GM19455 (cell line): Measurements from ENCODE around the gene UQCR11.

Source experiments
- ATAC-seq: cut with Tn5 transposase; IDR thresholded peaks from one replicate; pipeline ENCODE4 v1.9.1; 2021; ENCODE audit not compliant: unreplicated experiment

The UQCR11 gene

DNA sequence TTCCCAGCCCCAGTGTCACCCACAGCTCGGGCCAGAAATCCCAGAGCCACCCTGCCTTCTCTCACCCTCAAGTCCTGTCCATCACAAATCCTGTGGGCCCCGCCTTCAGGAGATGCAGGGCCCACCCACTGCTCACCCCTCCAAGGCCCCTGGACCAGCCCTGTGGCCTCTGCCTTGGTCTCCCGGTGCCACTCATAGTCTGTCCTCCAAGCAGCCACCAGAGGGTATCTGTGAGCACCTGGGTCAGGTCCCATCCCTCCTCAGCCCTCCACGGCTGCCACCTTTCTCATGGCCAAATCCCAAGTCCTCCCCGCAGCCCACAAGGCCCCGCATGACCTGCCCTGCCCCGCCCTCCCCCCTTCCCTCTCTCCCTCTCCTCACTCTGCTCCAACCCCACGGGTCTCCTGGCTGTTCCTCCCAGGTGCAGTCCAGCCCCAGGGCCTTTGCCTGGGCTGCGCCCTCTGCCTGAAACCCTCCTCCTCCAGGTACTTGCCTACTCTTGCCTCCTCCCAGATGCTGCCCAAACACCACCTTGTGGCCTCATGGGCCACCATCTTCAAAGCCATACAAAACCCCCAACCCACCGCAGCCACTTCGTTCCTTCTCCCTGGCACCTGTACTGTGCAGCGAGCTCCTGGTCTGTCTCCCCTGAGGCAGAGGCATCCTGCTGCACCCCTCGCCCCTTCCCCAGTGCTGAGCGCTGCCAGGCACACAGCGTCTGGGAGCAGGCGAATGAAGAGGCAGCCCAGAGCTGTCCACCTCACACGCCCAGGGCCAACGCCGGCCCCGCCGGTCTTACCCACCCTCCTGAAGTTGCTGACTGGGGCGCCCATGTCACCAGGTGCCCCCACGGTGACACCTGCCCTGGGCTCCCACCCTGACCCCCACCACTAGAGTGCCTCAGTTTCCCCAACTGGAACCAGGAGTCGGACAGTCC, 13.2 kb upstream of the UQCR11 start:
- no peak for ATAC-seq

- no peak for ATAC-seq
Observed at GRCh38 chr19:1616875-1617274, 11.6 kb upstream of the UQCR11 start.

- ATAC-seq, result no peak
Observed at GRCh38 chr19:1616396-1616795, 11.1 kb upstream of the UQCR11 start.

DNA sequence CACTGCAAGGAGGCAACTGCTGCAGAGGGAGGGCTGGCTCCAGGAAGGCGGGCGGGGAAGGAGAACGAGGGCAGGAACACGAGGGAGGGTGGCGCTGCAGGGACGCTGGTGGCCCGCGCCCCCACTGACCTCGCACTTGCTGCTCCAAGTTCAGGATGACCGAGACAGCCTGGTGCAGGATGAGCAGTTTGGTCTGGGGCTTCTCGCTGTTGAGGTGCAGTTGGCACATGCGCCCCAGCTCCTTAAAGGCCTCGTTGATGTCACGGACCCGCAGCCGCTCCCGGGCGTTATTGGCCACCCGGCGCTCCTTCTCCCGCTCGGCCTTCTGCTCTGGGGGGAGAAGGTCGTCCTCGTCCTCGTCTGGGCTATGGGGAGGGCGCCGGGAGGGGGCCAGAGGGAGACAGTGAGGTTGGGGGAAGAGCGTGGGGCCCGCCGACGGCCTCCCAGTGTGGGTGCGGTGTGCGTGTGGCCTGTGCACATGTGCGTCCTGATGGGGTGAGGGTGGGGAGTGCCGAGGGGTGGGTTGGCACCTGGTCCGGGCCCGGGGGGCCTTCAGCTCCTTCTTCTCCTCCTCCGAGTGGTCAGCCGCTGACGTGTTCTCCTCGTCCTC, 10.0 kb upstream of the UQCR11 start:
- ATAC-seq, result no peak

GRCh38 chr19:1613808-1614570, 8.7 kb upstream of the UQCR11 start:
- no peak for ATAC-seq

- no peak for ATAC-seq
Observed at GRCh38 chr19:1613146-1613545, 7.9 kb upstream of the UQCR11 start.

DNA sequence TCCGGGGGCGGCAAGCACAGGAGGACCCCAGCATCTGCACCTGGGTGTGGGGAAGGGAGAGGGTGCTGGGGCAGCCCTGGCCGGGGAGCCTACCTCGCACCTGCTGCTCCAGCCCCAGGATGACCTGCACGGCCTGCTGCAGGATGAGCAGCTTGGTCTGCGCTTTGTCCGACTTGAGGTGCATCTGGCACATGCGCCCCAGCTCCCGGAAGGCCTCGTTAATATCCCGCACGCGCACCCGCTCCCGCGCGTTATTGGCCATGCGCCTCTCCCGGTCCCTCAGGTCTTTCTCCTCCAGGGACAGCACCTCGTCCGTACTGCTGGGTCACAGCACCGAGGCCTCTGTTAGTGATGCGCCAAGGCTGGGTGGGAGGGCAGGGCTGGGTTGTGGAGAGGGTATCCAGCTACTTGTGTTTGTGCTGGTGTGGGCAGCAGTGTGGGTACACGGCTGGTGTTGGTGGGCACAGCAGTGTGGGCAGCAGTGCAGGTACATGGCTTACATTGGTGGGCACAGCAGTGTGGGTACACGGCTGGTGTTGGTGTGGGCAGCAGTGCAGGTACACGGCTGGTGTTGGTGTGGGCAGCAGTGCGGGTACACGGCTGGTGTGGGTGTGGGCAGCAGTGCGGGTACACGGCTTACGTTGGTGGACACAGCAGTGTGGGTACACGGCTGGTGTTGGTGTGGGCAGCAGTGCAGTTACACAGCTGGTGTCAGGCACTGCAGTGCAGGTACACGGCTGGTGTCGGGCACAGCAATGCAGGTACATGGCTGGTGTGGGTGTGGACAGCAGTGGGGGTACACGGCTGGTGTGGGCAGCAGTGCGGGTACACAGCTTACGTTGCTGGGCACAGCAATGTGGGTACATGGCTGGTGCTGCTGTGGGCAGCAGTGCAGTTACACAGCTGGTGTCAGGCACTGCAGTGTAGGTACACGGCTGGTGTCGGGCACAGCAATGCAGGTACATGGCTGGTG, 7.1 kb upstream of the UQCR11 start:
- ATAC-seq, result no peak

- no peak for ATAC-seq
Observed at GRCh38 chr19:1611353-1611752, 6.1 kb upstream of the UQCR11 start.

- ATAC-seq, result no peak
Observed at GRCh38 chr19:1610579-1610978, 5.3 kb upstream of the UQCR11 start.

- no peak for ATAC-seq
Observed at GRCh38 chr19:1609680-1610474, 4.6 kb upstream of the UQCR11 start.

- ATAC-seq, result no peak
Observed at GRCh38 chr19:1609103-1609396, 3.8 kb upstream of the UQCR11 start.

DNA sequence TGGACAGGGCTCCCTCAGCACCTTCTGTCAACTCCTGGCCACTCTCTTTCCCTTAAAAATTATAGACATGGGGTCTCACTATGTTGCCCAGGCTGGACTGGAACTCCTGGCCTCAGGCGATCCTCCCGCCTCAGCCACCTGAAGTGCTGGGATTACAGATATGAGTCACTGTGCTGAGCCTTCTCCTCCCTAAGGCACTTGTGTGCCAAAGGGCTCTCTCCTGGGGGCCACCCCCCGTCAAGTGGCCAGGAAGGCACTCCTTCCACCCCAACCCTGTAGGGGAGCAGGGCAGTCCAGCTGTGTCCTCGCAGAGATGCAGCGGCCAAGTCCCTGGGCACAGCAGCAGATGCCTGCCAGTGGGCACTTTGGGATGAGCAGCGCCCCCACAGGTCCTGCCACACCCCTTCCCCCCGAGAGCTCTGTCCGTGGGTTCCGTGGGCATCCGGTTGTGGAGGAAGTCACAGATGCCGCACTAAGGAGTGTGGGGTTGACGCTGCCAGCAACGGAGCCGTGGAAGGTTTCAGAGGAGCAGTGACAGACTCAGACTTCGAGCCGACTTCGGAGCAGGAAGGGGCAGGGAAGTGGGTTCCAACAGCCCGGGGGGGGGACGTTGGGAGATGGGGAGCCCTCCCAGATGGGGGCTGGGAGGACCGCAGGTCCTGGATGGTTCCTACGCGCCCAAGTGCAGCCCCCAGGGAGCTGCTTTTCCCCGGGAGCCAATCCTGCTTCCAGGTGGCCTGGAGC, 3.3 kb upstream of the UQCR11 start:
- ATAC-seq, result no peak

- ATAC-seq, result no peak
Observed at GRCh38 chr19:1606138-1606651, 933 bp upstream of the UQCR11 start.

GRCh38 chr19:1602091-1602707, 3.1 kb downstream of the UQCR11 start:
- no peak for ATAC-seq

GRCh38 chr19:1601613-1602064, 3.6 kb downstream of the UQCR11 start:
- ATAC-seq, result no peak

GRCh38 chr19:1599460-1599846, 5.8 kb downstream of the UQCR11 start:
- ATAC-seq, result no peak

DNA sequence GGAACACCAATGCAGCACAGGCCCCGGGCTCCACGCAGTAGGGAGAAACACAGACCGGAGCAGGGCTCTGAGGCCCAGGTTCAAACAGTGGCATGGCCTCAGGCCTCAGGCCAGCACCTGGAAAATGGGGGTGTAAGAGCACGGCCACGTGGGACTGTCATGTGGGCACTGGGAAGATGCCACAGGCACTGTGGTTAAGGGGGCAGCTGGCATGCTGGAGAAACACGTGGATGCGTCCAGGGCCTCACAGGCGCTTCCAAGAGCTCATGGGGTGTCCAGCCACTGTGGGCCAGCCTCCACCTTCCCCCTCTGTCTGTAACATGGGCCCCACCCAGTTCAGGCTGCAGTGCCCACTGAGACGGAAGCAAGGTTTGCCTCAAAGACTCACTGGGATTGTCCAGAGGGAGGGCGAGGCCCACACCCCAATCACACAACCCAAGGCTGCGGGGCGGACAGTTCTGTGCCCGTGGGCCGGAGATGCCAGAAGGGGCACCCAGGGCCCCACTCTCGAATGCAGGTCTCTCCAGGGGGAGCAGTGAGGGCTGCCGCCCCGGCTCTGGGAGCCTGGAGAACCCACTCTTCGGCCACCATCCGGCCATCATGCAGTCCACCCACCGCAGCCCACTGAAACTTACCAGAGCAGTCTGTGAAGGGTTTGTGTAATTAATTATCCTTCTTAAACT, 6.3 kb downstream of the UQCR11 start:
- no peak for ATAC-seq

DNA sequence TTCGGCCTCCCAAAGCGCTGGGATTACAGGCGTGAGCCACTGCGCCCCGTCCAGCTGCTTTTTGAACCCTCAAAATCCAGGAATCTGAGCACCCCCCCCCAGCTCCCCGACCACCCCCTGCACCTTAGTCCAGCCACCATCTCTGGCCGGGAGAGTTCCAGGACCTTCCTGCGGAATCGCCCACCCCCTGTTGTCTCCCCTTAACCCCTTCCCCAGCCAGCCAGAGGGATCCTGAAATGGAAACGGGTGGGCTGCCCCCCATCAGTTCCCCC, 11.8 kb downstream of the UQCR11 start:
- no peak for ATAC-seq
